GM23248 (cell line): ENCODE measurements around the gene FNDC3B.

ENCODE experiments used
- EZH2 ChIP-seq: fragments of 200-600 bp; sonication (generic); IDR thresholded peaks from 2 replicates; pipeline ENCODE4 v1.6.1; 2018; ENCODE audit warnings: antibody characterized with exemption, mild to moderate bottlenecking; ENCODE audit not compliant: insufficient read depth, poor library complexity, severe bottlenecking
- EZH2phosphoT487 ChIP-seq: fragments of 200-600 bp; sonication (generic); IDR thresholded peaks from 2 replicates; pipeline ENCODE4 v1.6.1; 2018; ENCODE audit warnings: antibody characterized with exemption, moderate library complexity, mild to moderate bottlenecking, low read depth; ENCODE audit not compliant: insufficient read depth

DNA sequence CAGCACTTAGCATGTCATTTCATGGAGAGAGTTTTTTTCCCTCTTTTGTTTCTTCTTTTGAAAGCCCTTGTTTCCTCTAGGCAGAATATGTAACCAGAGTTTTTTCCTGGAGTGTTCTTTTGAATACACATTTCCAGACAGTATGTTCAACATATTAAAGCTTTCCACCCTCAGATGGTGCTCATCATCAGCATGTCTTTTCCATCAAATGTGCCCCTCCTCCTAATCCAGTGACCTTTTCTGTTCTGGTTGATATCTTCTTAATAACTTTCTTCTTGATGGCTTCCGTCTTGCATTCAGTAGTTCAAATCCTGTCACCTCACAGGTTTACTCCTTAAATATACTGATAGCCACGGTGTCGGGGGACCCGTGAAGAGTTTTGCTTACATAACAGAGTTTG lies 78.6 kb downstream of the FNDC3B start:
- TF ChIP-seq EZH2 (no peak), EZH2phosphoT487 (no peak)
